GM12878 (cell line): Measurements from ENCODE around the gene DCAF7. TPM values are rescaled to one million over a fixed set of nuclear protein-coding genes. Genes with fewer than 3 reads are reported as not detected.

Experiments used
- ATAC-seq: fragments of 200-7000 bp; cut with Tn5 transposase; 3 replicates; pipeline ENCODE4 v1.9.1; 2020; ENCODE audit warnings: mild to moderate bottlenecking, moderate library complexity
- BruUV-seq: library from RNA; stranded (reverse); fragments of 400-500 nt; replicated peaks from 2 replicates; lab custom pipeline; 2021; lab: Mats Ljungman, UMichigan
- CTCF ChIA-PET: fragments of 300-600 bp; sonication (Branson Sonifier 250); formaldehyde crosslinking; extraction: SDS; loops from one replicate; lab custom pipeline; 2021; ENCODE audit warnings: inconsistent platforms; lab: Yijun Ruan, JAX
- POLR2A ChIA-PET: fragments of 350-600 bp; formaldehyde crosslinking; extraction: SDS; loops from one replicate; lab custom pipeline; 2021; ENCODE audit warnings: inconsistent platforms; lab: Charles Lee
- RAD21 ChIA-PET: fragments of 300-600 bp; sonication (Branson Sonifier 250); formaldehyde crosslinking; loops from one replicate; lab custom pipeline; 2023; ENCODE audit warnings: antibody characterized with exemption; ENCODE audit not compliant: unreplicated experiment; lab: Charles Lee
- SMC1A ChIA-PET: fragments of 300-600 bp; sonication (Branson Sonifier 250); formaldehyde crosslinking; loops from one replicate; lab custom pipeline; 2023; ENCODE audit not compliant: unreplicated experiment, uncharacterized antibody; lab: Charles Lee
- DNase-seq: peaks from one replicate; pipeline ENCODE4 v3.0.0-alpha.2; 2011; ENCODE audit warnings: low read depth, low spot score
- FAIRE-seq: peaks from 3 replicates; lab custom pipeline; 2011; peaks lifted over from hg19 to GRCh38; lab: Jason Lieb, UNC
- H2AFZ ChIP-seq: 2 replicates; pipeline ENCODE4 v1.6.0; 2011; ENCODE audit warnings: low read depth, low read length, control low read depth; ENCODE audit not compliant: control insufficient read depth
- H3K27ac ChIP-seq: 2 replicates; pipeline ENCODE4 v1.5.1; 2011; ENCODE audit warnings: control low read depth; ENCODE audit not compliant: control insufficient read depth, insufficient read depth
- H3K27me3 ChIP-seq, 2 experiments: replicated peaks in 1 of 2; 2 replicates each; pipeline versions ENCODE4 v1.6.0 to v1.6.1; 2011; ENCODE audit warnings: low read length in 1 of 2; ENCODE audit not compliant: control insufficient read depth in 2 of 2, insufficient read depth in 2 of 2
- H3K36me3 ChIP-seq, 2 experiments: 2 replicates each; pipeline ENCODE4 v1.5.1; 2011; ENCODE audit warnings: low read length in 1 of 2; ENCODE audit not compliant: control insufficient read depth in 2 of 2, insufficient read depth in 2 of 2
- H3K4me1 ChIP-seq: 2 replicates; pipeline ENCODE4 v1.6.1; 2011; ENCODE audit warnings: mild to moderate bottlenecking, low read length, moderate library complexity, mixed read lengths; ENCODE audit not compliant: control insufficient read depth, insufficient read depth
- H3K4me2 ChIP-seq: 2 replicates; pipeline ENCODE4 v1.6.0; 2011; ENCODE audit warnings: control low read depth; ENCODE audit not compliant: control insufficient read depth, insufficient read depth
- H3K4me3 ChIP-seq: fragments of 200-600 bp; sonication (generic); 2 replicates; pipeline ENCODE4 v1.5.1; 2016
- H3K79me2 ChIP-seq: 2 replicates; pipeline ENCODE4 v1.6.0; 2011; ENCODE audit warnings: low read length; ENCODE audit not compliant: control insufficient read depth, insufficient read depth
- H3K9ac ChIP-seq: 2 replicates; pipeline ENCODE4 v1.8.0; 2011; ENCODE audit warnings: low read length, control low read depth, mixed read lengths; ENCODE audit not compliant: control insufficient read depth, insufficient read depth
- H3K9me3 ChIP-seq: replicated peaks from 3 replicates; pipeline ENCODE4 v1.5.1; 2011; ENCODE audit warnings: mild to moderate bottlenecking, low read length; ENCODE audit not compliant: control insufficient read depth, insufficient read depth
- H4K20me1 ChIP-seq: 2 replicates; pipeline ENCODE4 v1.6.0; 2011; ENCODE audit not compliant: control insufficient read depth, insufficient read depth
- SIX5 ChIP-seq: IDR thresholded peaks from 2 replicates; pipeline ENCODE4 v1.6.1; 2011; ENCODE audit warnings: mild to moderate bottlenecking, low read depth, low read length, moderate library complexity; ENCODE audit not compliant: severe bottlenecking
- ZNF217 ChIP-seq: fragments of 450-650 bp; IDR thresholded peaks from 2 replicates; pipeline ENCODE4 v1.6.1; 2017; ENCODE audit warnings: antibody characterized with exemption, mild to moderate bottlenecking
- WGBS: methylation state at CpG from one replicate; pipeline ENCODE4 v1.1.6; 2016; ENCODE audit warnings: low lambda C conversion rate; ENCODE audit not compliant: insufficient replicate concordance, insufficient coverage; ENCODE audit errors: missing lambda C conversion rate; 5-methylcytosine and 5-hydroxymethylcytosine counted together
- in situ Hi-C: fragments of 300-500 bp; cut with MboI; formaldehyde crosslinking; loops from 9 replicates; pipeline ENCODE4 v1.14.3; 2018; ENCODE audit warnings: mixed read lengths
- intact Hi-C: fragments of 100-400 bp; cut with micrococcal nuclease; formaldehyde crosslinking; loops from one replicate; pipeline ENCODE4 v1.14.2; 2022; ENCODE audit not compliant: unreplicated experiment
- polyA plus RNA-seq, 11 experiments: library from polyadenylated mRNA; depleted of rRNA in 4 of 11; unstranded in 6 of 11; stranded (reverse) in 5 of 11; fragments of >200 nt; fragmentation: Nextera tagmentation in 4 of 11; fragmentation: Illumina TruSeq in 1 of 11; extraction: Ambion mirVana in 4 of 11; extraction: Trizol in 1 of 11; gene quantifications; 1 replicate in 1 of 11; 2 replicates in 10 of 11; pipeline versions ENCODE4 v1.2.1 to v1.2.3, GENCODE V29; 2011 to 2016; ENCODE audit warnings: inconsistent platforms in 2 of 11, missing spikeins in 2 of 11, low read depth in 1 of 11
- total RNA-seq, 4 experiments: library from RNA; depleted of rRNA in 3 of 4; stranded (reverse); fragments of >200 nt in 3 of 4; fragmentation: Illumina TruSeq in 1 of 4; extraction: Trizol in 1 of 4; gene quantifications; 2 replicates each; pipeline versions ENCODE4 v1.2.1 to v1.2.3, GENCODE V29; 2013 to 2021
- TF ChIP-seq, protein P1 (sequence below): fragments of 450-650 bp; IDR thresholded peaks from 2 replicates; pipeline ENCODE4 v1.6.1; 2017; ENCODE audit warnings: mild to moderate bottlenecking, low read depth, inconsistent platforms; ENCODE audit not compliant: poor library complexity, severe bottlenecking

Gene DCAF7
- total and polyA plus RNA-seq, 10 of the 15 experiments (the other 5 are each of a cell fraction or from before 2014, with no cell fraction given) = 27.0 to 103 (median 54.5) TPM

DNA sequence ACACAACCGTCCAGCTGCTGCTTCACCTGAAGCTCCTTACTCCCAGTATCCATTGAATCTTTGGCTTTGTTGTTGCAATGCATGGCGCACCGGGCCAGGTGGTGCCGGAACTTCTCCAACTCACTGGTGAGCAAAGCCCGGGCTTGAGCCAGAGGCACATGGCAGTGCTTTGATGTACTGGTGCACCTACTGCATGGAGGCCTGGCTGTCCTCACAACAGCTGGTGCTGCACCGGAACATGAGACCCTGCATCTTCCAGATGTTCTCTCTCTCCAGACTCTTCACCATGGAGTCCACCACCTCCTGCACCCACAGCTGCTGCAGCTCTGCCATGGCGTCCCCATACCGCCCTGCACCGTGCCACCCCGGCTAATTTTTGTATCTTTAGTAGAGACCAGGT, 60.6 kb downstream of the DCAF7 start:
- Histone ChIP-seq H2AFZ (no peak overlapping the region), H3K9ac (no peak overlapping the region), H4K20me1 (no peaks in the 10 kb centered on the region), H3K27me3 (no peaks in the 10 kb centered on the region), H3K36me3 (peaks cover 10 to 12% of the 10 kb centered on the region in 2 experiments; a peak in 3 of 4 replicates), H3K9me3 (no peaks in the 10 kb centered on the region), H3K27ac (no peak overlapping the region), H3K4me2 (no peak overlapping the region), H3K79me2 (no peaks in the 10 kb centered on the region), H3K4me3 (no peak overlapping the region), H3K4me1 (no peaks in the 10 kb centered on the region)
- DNase-seq = no peak
- POLR2A ChIA-PET = no interaction called here
- SMC1A ChIA-PET = interaction anchor here (0.7 to 5.4 kb wide), 6 partner anchors 10 to 184 kb away, joined by 3 to 82 read pairs (median 9); partner anchors contain the start of genes MAP3K3 and TACO1
- no peak for FAIRE-seq
- in situ Hi-C loops = loop anchor here (5.0 kb wide), 1 partner anchor 189 kb away; no protein-coding TSS in a partner anchor
- CTCF ChIA-PET = interaction anchor here (1.1 to 8.1 kb wide), 12 partner anchors 10 to 217 kb away, joined by 3 to 162 read pairs (median 5); partner anchors contain the start of genes FTSJ3 and TACO1
- no peak for ATAC-seq
- no TSS peak for BruUV-seq
- RAD21 ChIA-PET = interaction anchor here (1.2 to 2.8 kb wide), 9 partner anchors 9 to 187 kb away, joined by 3 to 42 read pairs (median 6); partner anchors contain the start of gene MAP3K3
- intact Hi-C loops = no loop called here
- no peak for TF ChIP-seq SIX5
- TF ChIP-seq ZNF217 = no peak
- TF ChIP-seq, protein P1, sequence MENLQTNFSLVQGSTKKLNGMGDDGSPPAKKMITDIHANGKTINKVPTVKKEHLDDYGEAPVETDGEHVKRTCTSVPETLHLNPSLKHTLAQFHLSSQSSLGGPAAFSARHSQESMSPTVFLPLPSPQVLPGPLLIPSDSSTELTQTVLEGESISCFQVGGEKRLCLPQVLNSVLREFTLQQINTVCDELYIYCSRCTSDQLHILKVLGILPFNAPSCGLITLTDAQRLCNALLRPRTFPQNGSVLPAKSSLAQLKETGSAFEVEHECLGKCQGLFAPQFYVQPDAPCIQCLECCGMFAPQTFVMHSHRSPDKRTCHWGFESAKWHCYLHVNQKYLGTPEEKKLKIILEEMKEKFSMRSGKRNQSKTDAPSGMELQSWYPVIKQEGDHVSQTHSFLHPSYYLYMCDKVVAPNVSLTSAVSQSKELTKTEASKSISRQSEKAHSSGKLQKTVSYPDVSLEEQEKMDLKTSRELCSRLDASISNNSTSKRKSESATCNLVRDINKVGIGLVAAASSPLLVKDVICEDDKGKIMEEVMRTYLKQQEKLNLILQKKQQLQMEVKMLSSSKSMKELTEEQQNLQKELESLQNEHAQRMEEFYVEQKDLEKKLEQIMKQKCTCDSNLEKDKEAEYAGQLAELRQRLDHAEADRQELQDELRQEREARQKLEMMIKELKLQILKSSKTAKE = no peak
- 96% methylated on average over 9 of the region's 10 CpGs for WGBS
